ENCODE results near the gene ARMS2.

ARMS2 gene

GRCh38 chr10:122461729-122462532 is 7.5 kb downstream of the ARMS2 start:
- H3K36me3 ChIP-seq: no peaks in the 10 kb centered on the region
- H3K9ac ChIP-seq: no peak overlapping the region
- no peaks in the 10 kb centered on the region for H3K27me3 ChIP-seq
- no peak overlapping the region for H3K4me2 ChIP-seq
- no peak overlapping the region for H3K27ac ChIP-seq
- H4K20me1 ChIP-seq: no peaks in the 10 kb centered on the region
- peaks cover 18% of the 10 kb centered on the region for H3K9me3 ChIP-seq
- TF ChIP-seq Cebpa-rat (IDR thresholded peaks at IDR 0.05): no peak
- H3K4me1 ChIP-seq: no peaks in the 10 kb centered on the region
- no peak overlapping the region for H3K4me3 ChIP-seq

- Histone ChIP-seq H3K9ac (no peak overlapping the region), H3K27me3 (no peaks in the 10 kb centered on the region), H4K20me1 (no peaks in the 10 kb centered on the region), H3K4me1 (no peaks in the 10 kb centered on the region), H3K4me2 (no peak overlapping the region), H3K4me3 (no peak overlapping the region), H3K27ac (no peak overlapping the region), H3K36me3 (no peaks in the 10 kb centered on the region), H3K9me3 (peaks cover 18% of the 10 kb centered on the region)
- TF ChIP-seq Cebpa-rat (IDR thresholded peaks at IDR 0.05): no peak
Measured at GRCh38 chr10:122462533-122463465, 8.3 kb downstream of the ARMS2 start.

GRCh38 chr10:122463466-122464249 is 9.2 kb downstream of the ARMS2 start:
- Histone ChIP-seq H3K9ac (no peak overlapping the region), H3K4me1 (no peaks in the 10 kb centered on the region), H3K27me3 (no peaks in the 10 kb centered on the region)

GRCh38 chr10:122464250-122464510 is 9.7 kb downstream of the ARMS2 start:
- Histone ChIP-seq H3K4me2 (no peak overlapping the region), H4K20me1 (no peaks in the 10 kb centered on the region), H3K27me3 (no peaks in the 10 kb centered on the region)

More at GRCh38 chr10:122463466-122464249, 9.2 kb downstream of the ARMS2 start:
- Histone ChIP-seq H3K4me2 (no peak overlapping the region), H3K9me3 (peaks cover 18% of the 10 kb centered on the region), H3K4me3 (no peak overlapping the region), H3K27ac (no peak overlapping the region), H3K36me3 (no peaks in the 10 kb centered on the region), H4K20me1 (no peaks in the 10 kb centered on the region)
- no peak for TF ChIP-seq Cebpa-rat (IDR thresholded peaks at IDR 0.05)

GRCh38 chr10:122464586-122464985 is 10.1 kb downstream of the ARMS2 start:
- Histone ChIP-seq H3K27ac (no peak overlapping the region), H3K36me3 (no peaks in the 10 kb centered on the region), H3K4me3 (no peak overlapping the region), H3K27me3 (no peaks in the 10 kb centered on the region), H4K20me1 (no peaks in the 10 kb centered on the region), H3K9ac (no peak overlapping the region), H3K4me2 (no peak overlapping the region), H3K4me1 (no peaks in the 10 kb centered on the region), H3K9me3 (peaks cover 18% of the 10 kb centered on the region)
- no peak for TF ChIP-seq Cebpa-rat (IDR thresholded peaks at IDR 0.05)

More at GRCh38 chr10:122464250-122464510, 9.7 kb downstream of the ARMS2 start:
- H3K9ac ChIP-seq: no peak overlapping the region
- no peaks in the 10 kb centered on the region for H3K4me1 ChIP-seq
- H3K9me3 ChIP-seq: peaks cover 18% of the 10 kb centered on the region
- H3K36me3 ChIP-seq: no peaks in the 10 kb centered on the region
- no peak for TF ChIP-seq Cebpa-rat (IDR thresholded peaks at IDR 0.05)
- no peak overlapping the region for H3K27ac ChIP-seq
- H3K4me3 ChIP-seq: no peak overlapping the region

- no peak overlapping the region for H3K9ac ChIP-seq
- H4K20me1 ChIP-seq: no peaks in the 10 kb centered on the region
- H3K27me3 ChIP-seq: no peaks in the 10 kb centered on the region
- no peak overlapping the region for H3K4me3 ChIP-seq
- H3K36me3 ChIP-seq: no peaks in the 10 kb centered on the region
- H3K4me2 ChIP-seq: no peak overlapping the region
- H3K9me3 ChIP-seq: peaks cover 15% of the 10 kb centered on the region
- TF ChIP-seq Cebpa-rat (IDR thresholded peaks at IDR 0.05): no peak
- no peaks in the 10 kb centered on the region for H3K4me1 ChIP-seq
- H3K27ac ChIP-seq: no peak overlapping the region
Measured at GRCh38 chr10:122465401-122466040, 11.1 kb downstream of the ARMS2 start.

- no peaks in the 10 kb centered on the region for H3K27me3 ChIP-seq
- no peaks in the 10 kb centered on the region for H3K4me1 ChIP-seq
- peaks cover 5% of the 10 kb centered on the region for H3K9me3 ChIP-seq
- no peak overlapping the region for H3K4me3 ChIP-seq
- H3K36me3 ChIP-seq: no peaks in the 10 kb centered on the region
- no peak overlapping the region for H3K9ac ChIP-seq
- no peak overlapping the region for H3K27ac ChIP-seq
- no peak for TF ChIP-seq Cebpa-rat (IDR thresholded peaks at IDR 0.05)
- H3K4me2 ChIP-seq: no peak overlapping the region
- no peaks in the 10 kb centered on the region for H4K20me1 ChIP-seq
Measured at GRCh38 chr10:122466951-122467381, 12.5 kb downstream of the ARMS2 start.

GRCh38 chr10:122467701-122468100 is 13.2 kb downstream of the ARMS2 start:
- Histone ChIP-seq H3K4me1 (no peaks in the 10 kb centered on the region), H3K27me3 (no peaks in the 10 kb centered on the region)

GRCh38 chr10:122468307-122468925 is 14.0 kb downstream of the ARMS2 start:
- Histone ChIP-seq H3K4me3 (no peak overlapping the region), H4K20me1 (no peaks in the 10 kb centered on the region), H3K4me1 (no peaks in the 10 kb centered on the region), H3K9me3 (no peaks in the 10 kb centered on the region), H3K36me3 (no peaks in the 10 kb centered on the region), H3K9ac (no peak overlapping the region), H3K27me3 (no peaks in the 10 kb centered on the region), H3K27ac (no peak overlapping the region), H3K4me2 (no peak overlapping the region)
- TF ChIP-seq Cebpa-rat (IDR thresholded peaks at IDR 0.05): no peak

More at GRCh38 chr10:122467701-122468100, 13.2 kb downstream of the ARMS2 start:
- H3K27ac ChIP-seq: no peak overlapping the region
- H3K4me2 ChIP-seq: no peak overlapping the region
- H3K9me3 ChIP-seq: no peaks in the 10 kb centered on the region
- no peaks in the 10 kb centered on the region for H4K20me1 ChIP-seq
- no peak overlapping the region for H3K4me3 ChIP-seq
- TF ChIP-seq Cebpa-rat (IDR thresholded peaks at IDR 0.05): no peak
- H3K9ac ChIP-seq: no peak overlapping the region
- no peaks in the 10 kb centered on the region for H3K36me3 ChIP-seq
